K562 (cell line): ENCODE measurements around the gene VSIG10. TPM values are rescaled to one million over a fixed set of nuclear protein-coding genes. Genes with fewer than 3 reads are reported as not detected.

Experiments used
- ATAC-seq: fragments of 200-7000 bp; cut with Tn5 transposase; 3 replicates; pipeline ENCODE4 v1.9.1; 2020; ENCODE audit warnings: moderate library complexity
- BruUV-seq: library from RNA; stranded (reverse); fragments of 400-500 nt; replicated peaks from 2 replicates; lab custom pipeline; 2021; lab: Mats Ljungman, UMichigan
- CTCF ChIA-PET: fragments of 300-600 bp; formaldehyde crosslinking; extraction: SDS; loops from one replicate; lab custom pipeline; 2021; ENCODE audit warnings: low intra/inter-chr PET ratio; lab: Yijun Ruan, JAX
- POLR2A ChIA-PET: fragments of 300-600, 350-650 bp; sonication (Branson Sonifier 250); formaldehyde crosslinking; extraction: SDS; loops from one replicate; lab custom pipeline; 2021; ENCODE audit warnings: antibody characterized with exemption, inconsistent platforms; lab: Yijun Ruan, JAX
- DNase-seq, 4 experiments: peaks; one replicate each; pipeline versions ENCODE4 v3.0.0 to v3.0.0-alpha.2; 2011 to 2018; ENCODE audit warnings: low spot score in 3 of 4, mixed read lengths in 3 of 4; ENCODE audit errors: extremely low read depth in 1 of 4
- FAIRE-seq: peaks from 2 replicates; lab custom pipeline; 2011; peaks lifted over from hg19 to GRCh38; lab: Jason Lieb, UNC
- H2AFZ ChIP-seq: 2 replicates; pipeline ENCODE4 v1.6.0; 2011; ENCODE audit warnings: low read depth, low read length, control low read depth, inconsistent platforms
- H3K27ac ChIP-seq: fragments of 200-600 bp; 3 replicates; pipeline ENCODE4 v1.8.0; 2011; ENCODE audit warnings: low read depth, mild to moderate bottlenecking, control low read depth, inconsistent platforms, low read length, moderate library complexity, mixed read lengths; ENCODE audit errors: extremely low read depth
- H3K27me3 ChIP-seq, 2 experiments: fragments of 300-600 bp in 1 of 2; 2 replicates in 1 of 2; 3 replicates in 1 of 2; pipeline versions ENCODE4 v1.6.0 to v1.8.0; 2011; ENCODE audit warnings: inconsistent platforms in 2 of 2, low read length in 2 of 2, mild to moderate bottlenecking in 1 of 2, mixed read lengths in 1 of 2, moderate library complexity in 1 of 2; ENCODE audit not compliant: control insufficient read depth in 2 of 2, insufficient read depth in 2 of 2
- H3K36me3 ChIP-seq: fragments of 300-600 bp; 3 replicates; pipeline ENCODE4 v1.8.0; 2011; ENCODE audit warnings: mild to moderate bottlenecking, low read length, inconsistent platforms; ENCODE audit not compliant: control insufficient read depth, insufficient read depth
- H3K4me1 ChIP-seq, 2 experiments: fragments of 200-600 bp in 1 of 2; replicated peaks in 1 of 2; 2 replicates in 1 of 2; 3 replicates in 1 of 2; pipeline versions ENCODE4 v1.5.1 to v1.8.0; 2011; ENCODE audit warnings: inconsistent platforms in 2 of 2, low read length in 2 of 2, mild to moderate bottlenecking in 1 of 2, mixed read lengths in 1 of 2, moderate library complexity in 1 of 2; ENCODE audit not compliant: control insufficient read depth in 2 of 2, insufficient read depth in 2 of 2
- H3K4me2 ChIP-seq: 2 replicates; pipeline ENCODE4 v1.6.1; 2011; ENCODE audit warnings: low read length, control low read depth, inconsistent platforms, mixed read lengths; ENCODE audit not compliant: insufficient read depth
- H3K4me3 ChIP-seq: fragments of 200-600 bp; sonication (generic), shearing (Covaris generic); 2 replicates; pipeline ENCODE4 v1.5.1; 2016; ENCODE audit warnings: control low read depth, inconsistent platforms
- H3K79me2 ChIP-seq: fragments of 200-600 bp; 3 replicates; pipeline ENCODE4 v1.8.0; 2011; ENCODE audit warnings: low read length, inconsistent platforms; ENCODE audit not compliant: control insufficient read depth, insufficient read depth
- H3K9ac ChIP-seq, 2 experiments: 2 replicates each; pipeline versions ENCODE4 v1.6.0 to v1.6.1; 2011; ENCODE audit warnings: low read depth in 2 of 2, low read length in 2 of 2, control low read depth in 1 of 2, inconsistent platforms in 1 of 2, mild to moderate bottlenecking in 1 of 2, mixed read lengths in 1 of 2; ENCODE audit not compliant: insufficient read depth in 1 of 2
- H3K9me1 ChIP-seq: one replicate; pipeline ENCODE4 v1.6.0; 2011; ENCODE audit warnings: inconsistent platforms, mild to moderate bottlenecking, low read length, moderate library complexity; ENCODE audit not compliant: control insufficient read depth, insufficient read depth
- H3K9me3 ChIP-seq: replicated peaks from 2 replicates; pipeline ENCODE4 v1.5.1; 2011; ENCODE audit warnings: low read depth, low read length, inconsistent platforms; ENCODE audit not compliant: control insufficient read depth, insufficient read depth
- H4K20me1 ChIP-seq: replicated peaks from 2 replicates; pipeline ENCODE4 v1.6.1; 2011; ENCODE audit warnings: low read length, inconsistent platforms, mixed read lengths; ENCODE audit not compliant: control insufficient read depth, insufficient read depth
- ARID4B ChIP-seq: sonication (generic); formaldehyde crosslinking; IDR thresholded peaks from 2 replicates; pipeline ENCODE4 v1.8.0; 2022; ENCODE audit warnings: mild to moderate bottlenecking, missing genetic modification reagents
- ARNT ChIP-seq, 2 experiments: fragments of 450-650 bp; IDR thresholded peaks; 2 replicates each; pipeline ENCODE4 v1.6.1; 2016; ENCODE audit warnings: mild to moderate bottlenecking in 1 of 2
- BACH1 ChIP-seq: fragments of 200-800 bp; sonication (Bioruptor generic); IDR thresholded peaks from 2 replicates; pipeline ENCODE4 v1.6.1; 2016; ENCODE audit warnings: missing genetic modification characterization, missing compliant biosample characterization
- NR0B1 ChIP-seq: fragments of 450-650 bp; IDR thresholded peaks from one replicate; pipeline ENCODE4 v1.6.1; 2018; ENCODE audit warnings: mild to moderate bottlenecking, moderate library complexity; ENCODE audit not compliant: partially characterized antibody
- PCBP1 ChIP-seq: fragments of 200-400 bp; formaldehyde crosslinking; IDR thresholded peaks from 2 replicates; pipeline ENCODE4 v1.6.1; 2018; ENCODE audit warnings: mild to moderate bottlenecking, low read depth, low read length; ENCODE audit not compliant: poor library complexity, severe bottlenecking
- SNIP1 ChIP-seq: fragments of 450-650 bp; IDR thresholded peaks from 2 replicates; pipeline ENCODE4 v1.7.1; 2017; ENCODE audit warnings: low read depth, mild to moderate bottlenecking
- WGBS: fragments of 100-300 bp; shearing (Covaris generic); methylation state at CpG from one replicate; pipeline ENCODE4 v1.1.6; 2016; ENCODE audit warnings: low coverage, mixed read lengths; ENCODE audit not compliant: insufficient coverage; ENCODE audit errors: missing lambda C conversion rate; 5-methylcytosine and 5-hydroxymethylcytosine counted together
- in situ Hi-C: fragments of 300-500 bp; cut with MboI; formaldehyde crosslinking; loops from 4 replicates; pipeline ENCODE4 v1.15.0; 2018; ENCODE audit warnings: inconsistent platforms, mixed read lengths
- intact Hi-C: fragments of 100-400 bp; cut with micrococcal nuclease; formaldehyde crosslinking; loops from 2 replicates; pipeline ENCODE4 v1.14.2; 2022
- polyA plus RNA-seq, 8 experiments: library from polyadenylated mRNA; depleted of rRNA in 4 of 8; stranded (reverse) in 5 of 8; unstranded in 3 of 8; fragments of >200 nt; fragmentation: Nextera tagmentation in 2 of 8; fragmentation: Illumina TruSeq in 1 of 8; extraction: Ambion mirVana in 2 of 8; extraction: Trizol in 1 of 8; gene quantifications; 2 replicates each; pipeline versions ENCODE4 v1.2.1 to v1.2.3, GENCODE V29; 2011 to 2014; ENCODE audit warnings: inconsistent platforms in 1 of 8, missing spikeins in 1 of 8
- total RNA-seq, 7 experiments: library from RNA; depleted of rRNA in 6 of 7; stranded (reverse); fragments of >200 nt in 6 of 7; fragmentation: Illumina TruSeq in 2 of 7; extraction: Trizol in 2 of 7; gene quantifications; 2 replicates each; pipeline versions ENCODE4 v1.2.1 to v1.2.3, GENCODE V29; 2011 to 2021; ENCODE audit warnings: low replicate concordance in 1 of 7

Gene VSIG10
- total and polyA plus RNA-seq, 9 of the 15 experiments (the other 6 are each of a cell fraction or from before 2014, with no cell fraction given) = 4.1 to 8.8 (median 4.7) TPM

GRCh38 chr12:118016424-118017264, 87.2 kb downstream of the VSIG10 start, which contains the start of gene RFC5 (continued):
- TF ChIP-seq ARID4B (CRISPR knock-in tag) (peak; percentile 94), PCBP1 (peak; percentile 35)

GRCh38 chr12:118015944-118016343, 87.9 kb downstream of the VSIG10 start:
- ChIA-PET CTCF (interaction anchor here (0.7 kb wide), 1 partner anchor 380 kb away, joined by 3 read pairs; no protein-coding TSS in a partner anchor), POLR2A (interaction anchor here (0.5 to 2.0 kb wide), 3 partner anchors 12 to 1485 kb away, joined by 4 to 13 read pairs (median 4); no protein-coding TSS in a partner anchor)
- Histone ChIP-seq H3K4me1 (peaks cover 16 to 25% of the 10 kb centered on the region in 2 experiments), H3K9me3 (no peaks in the 10 kb centered on the region), H3K27ac (no peak overlapping the region), H3K4me2 (peak overlapping the region; percentile 85), H3K36me3 (peaks cover 36% of the 10 kb centered on the region), H4K20me1 (no peaks in the 10 kb centered on the region), H3K79me2 (peaks cover 42% of the 10 kb centered on the region), H2AFZ (peak overlapping the region; percentile 83), H3K9me1 (no peaks in the 10 kb centered on the region), H3K27me3 (no peaks in the 10 kb centered on the region), H3K9ac (peak overlapping the region in 1 of 2 experiments; percentile 92; a peak in 1 of 4 replicates), H3K4me3 (peak overlapping the region; percentile 57)
- no peak for TF ChIP-seq SNIP1
- TF ChIP-seq BACH1 = no peak
- TF ChIP-seq ARNT (IDR thresholded peaks at IDR 0.05) = 0 out of 4 replicates have a peak, but pooled peaks of 1 of the 2 experiments have one; percentile 54
- TF ChIP-seq NR0B1 = no peak
- WGBS = 20% methylated on average over 9 of the region's 9 CpGs
- BruUV-seq = no TSS peak
- DNase-seq = no peak
- ATAC-seq = no peak
- FAIRE-seq = no peak
- in situ Hi-C loops = no loop called here
- intact Hi-C loops = no loop called here
